Measurements from ENCODE around the gene PCSK6.

PCSK6 gene

GRCh38 chr15:101407439-101407838, 82.1 kb downstream of the PCSK6 start:
- H3K27me3 ChIP-seq (ENCODE audit: low read length): no peaks in the 10 kb centered on the region
- H3F3A ChIP-seq (ENCODE audit: insufficient read depth): no peaks in the 10 kb centered on the region
- no peaks in the 10 kb centered on the region for H3K9me2 ChIP-seq (replicated peaks; ENCODE audit: insufficient read depth, low read length)
- no peaks in the 10 kb centered on the region for H4K20me1 ChIP-seq (ENCODE audit: low read depth, low read length)
- no peaks in the 10 kb centered on the region for H3K79me2 ChIP-seq (ENCODE audit: insufficient read depth, low read length)
- no peak overlapping the region for H3K9ac ChIP-seq (ENCODE audit: low read length)
- no peaks in the 10 kb centered on the region for H3K36me3 ChIP-seq (ENCODE audit: low read length)
- no peaks in the 10 kb centered on the region for H3K9me3 ChIP-seq (ENCODE audit: insufficient read depth, low read length)
- no peak overlapping the region for H3K4me3 ChIP-seq (ENCODE audit: insufficient read depth, low read length, poor library complexity, severe bottlenecking)
- H3K4me2 ChIP-seq (ENCODE audit: low read depth, low read length, poor library complexity, severe bottlenecking): no peak overlapping the region
- H2AFZ ChIP-seq (ENCODE audit: low read depth, low read length, severe bottlenecking): no peak overlapping the region
- no peak for TF ChIP-seq EZH2phosphoT487 (conservative IDR thresholded peaks at IDR 0.05; ENCODE audit: low read length)
- no peak for TF ChIP-seq CTCF (IDR thresholded peaks at IDR 0.05; ENCODE audit: insufficient read depth, low read length, poor library complexity, severe bottlenecking)
- no peak overlapping the region for H3K27ac ChIP-seq (ENCODE audit: low read depth, low read length)

GRCh38 chr15:101406526-101407195, 82.8 kb downstream of the PCSK6 start:
- Histone ChIP-seq H4K20me1 (ENCODE audit: low read depth, low read length) (no peaks in the 10 kb centered on the region), H3K4me3 (ENCODE audit: insufficient read depth, low read length, poor library complexity, severe bottlenecking) (no peak overlapping the region), H3K27ac (ENCODE audit: low read depth, low read length) (no peak overlapping the region), H3K9me2 (replicated peaks; ENCODE audit: insufficient read depth, low read length) (no peaks in the 10 kb centered on the region), H3K27me3 (ENCODE audit: low read length) (no peaks in the 10 kb centered on the region), H3K36me3 (ENCODE audit: low read length) (no peaks in the 10 kb centered on the region), H3K79me2 (ENCODE audit: insufficient read depth, low read length) (no peaks in the 10 kb centered on the region), H3K9me3 (ENCODE audit: insufficient read depth, low read length) (no peaks in the 10 kb centered on the region), H3F3A (ENCODE audit: insufficient read depth) (no peaks in the 10 kb centered on the region), H2AFZ (ENCODE audit: low read depth, low read length, severe bottlenecking) (no peak overlapping the region), H3K9ac (ENCODE audit: low read length) (no peak overlapping the region), H3K4me2 (ENCODE audit: low read depth, low read length, poor library complexity, severe bottlenecking) (no peak overlapping the region)
- TF ChIP-seq CTCF (IDR thresholded peaks at IDR 0.05; ENCODE audit: insufficient read depth, low read length, poor library complexity, severe bottlenecking) (no peak), EZH2phosphoT487 (conservative IDR thresholded peaks at IDR 0.05; ENCODE audit: low read length) (no peak)

- Histone ChIP-seq H3K9ac (ENCODE audit: low read length) (no peak overlapping the region), H3K27me3 (ENCODE audit: low read length) (no peaks in the 10 kb centered on the region), H3K27ac (ENCODE audit: low read depth, low read length) (no peak overlapping the region), H3K4me3 (ENCODE audit: insufficient read depth, low read length, poor library complexity, severe bottlenecking) (no peak overlapping the region), H3K36me3 (ENCODE audit: low read length) (no peaks in the 10 kb centered on the region), H3K79me2 (ENCODE audit: insufficient read depth, low read length) (no peaks in the 10 kb centered on the region), H3K9me2 (replicated peaks; ENCODE audit: insufficient read depth, low read length) (no peaks in the 10 kb centered on the region), H3K9me3 (ENCODE audit: insufficient read depth, low read length) (no peaks in the 10 kb centered on the region), H3F3A (ENCODE audit: insufficient read depth) (no peaks in the 10 kb centered on the region), H3K4me2 (ENCODE audit: low read depth, low read length, poor library complexity, severe bottlenecking) (no peak overlapping the region), H4K20me1 (ENCODE audit: low read depth, low read length) (no peaks in the 10 kb centered on the region), H2AFZ (ENCODE audit: low read depth, low read length, severe bottlenecking) (no peak overlapping the region)
- TF ChIP-seq CTCF (IDR thresholded peaks at IDR 0.05; ENCODE audit: insufficient read depth, low read length, poor library complexity, severe bottlenecking) (no peak), EZH2phosphoT487 (conservative IDR thresholded peaks at IDR 0.05; ENCODE audit: low read length) (no peak)
These were observed 83.5 kb downstream of the PCSK6 start for GRCh38 chr15:101406036-101406435.
